Measurements from ENCODE around the gene EOLA2. TPM values are rescaled to one million over a fixed set of nuclear protein-coding genes. Genes with fewer than 3 reads are reported as not detected.
"Not testable (repeated sequence)": the region's sequence is repeated elsewhere in the genome, so short reads cannot be mapped to it uniquely, and the experiment has no call there.

The EOLA2 gene
- total RNA-seq, 1 experiment from 2014 or later = 35.7 TPM

DNA sequence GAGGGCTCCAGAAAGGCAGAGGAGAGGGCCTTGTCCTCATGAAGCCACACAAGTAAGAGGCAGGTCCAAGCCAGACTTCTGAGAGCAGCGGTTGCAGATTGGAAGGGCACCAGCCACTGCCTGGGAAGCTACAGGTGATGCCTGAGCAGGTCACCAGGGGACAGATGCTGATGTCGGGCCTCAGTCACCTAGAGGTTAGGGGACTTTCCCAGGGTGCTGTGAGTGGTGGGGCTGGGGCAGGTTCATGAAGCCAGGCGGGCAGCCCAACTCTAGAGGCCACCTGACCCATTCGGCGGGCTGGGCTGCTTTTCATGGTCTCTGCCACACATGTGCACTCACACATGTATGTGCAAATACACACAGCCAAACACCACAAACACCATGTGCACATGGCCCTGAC lies 5.3 kb downstream of the EOLA2 start:
- H2AFZ ChIP-seq (ENCODE audit: low read length); H3K79me2 ChIP-seq (ENCODE audit: low read length); ATAC-seq; intact Hi-C loops (cut with micrococcal nuclease); H3K4me1 ChIP-seq (ENCODE audit: insufficient read depth, low read length); H3K4me3 ChIP-seq (ENCODE audit: low read length); H3F3A ChIP-seq (ENCODE audit: low read length, unreplicated experiment); H3K4me2 ChIP-seq (ENCODE audit: low read length); CTCF ChIA-PET; H3K9me3 ChIP-seq (ENCODE audit: low read length); H3K27me3 ChIP-seq (ENCODE audit: low read length); H4K20me1 ChIP-seq (ENCODE audit: low read length); DNase-seq; H3K27ac ChIP-seq (ENCODE audit: low read length); H3K36me3 ChIP-seq (ENCODE audit: low read depth, low read length); BruUV-seq (replicated peaks); H3K9me2 ChIP-seq (replicated peaks; ENCODE audit: low read length); POLR2A ChIA-PET (ENCODE audit: unreplicated experiment); H3K9ac ChIP-seq (ENCODE audit: low read length): not testable (repeated sequence)

DNA sequence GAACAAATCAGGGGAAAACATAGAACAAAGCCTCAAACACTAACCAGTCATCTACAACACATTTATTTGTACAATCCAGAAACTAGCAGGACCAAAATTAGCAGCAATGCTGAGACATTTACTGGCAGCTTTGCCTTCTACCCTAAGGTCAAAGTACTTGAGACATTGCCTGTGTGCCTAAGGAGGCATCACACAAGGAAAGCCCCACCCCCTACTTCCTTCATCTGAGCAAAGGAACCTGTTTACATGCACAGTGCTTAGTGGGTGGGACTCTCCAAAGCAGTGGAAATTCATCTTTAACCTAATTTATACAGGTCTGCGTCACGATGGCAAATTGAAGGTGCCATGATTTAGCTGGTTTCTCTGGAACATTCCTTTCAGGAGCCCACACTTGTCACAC lies 6.1 kb downstream of the EOLA2 start:
- POLR2A ChIA-PET (ENCODE audit: unreplicated experiment) = not testable (repeated sequence)

DNA sequence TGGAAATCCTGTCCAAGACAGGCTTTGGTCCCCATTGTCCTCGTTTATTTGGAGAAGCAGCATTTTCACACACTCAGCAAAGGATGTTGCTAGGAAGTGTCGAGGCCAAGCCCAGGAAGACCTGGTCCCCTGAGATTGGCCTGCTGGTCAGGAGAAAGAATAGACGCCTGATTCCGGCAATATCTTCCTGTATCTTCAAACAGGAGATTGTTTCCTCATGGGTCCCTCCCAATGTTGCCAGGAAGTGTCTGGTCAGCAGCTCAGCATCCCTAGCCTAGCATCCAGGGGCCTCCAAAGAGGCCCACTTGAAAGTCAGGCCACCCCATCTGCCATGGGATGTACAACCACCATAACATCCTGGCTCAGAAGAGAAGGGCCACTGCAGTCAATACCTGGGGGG lies 6.9 kb downstream of the EOLA2 start:
- POLR2A ChIA-PET (ENCODE audit: unreplicated experiment); H2AFZ ChIP-seq (ENCODE audit: low read length); H4K20me1 ChIP-seq (ENCODE audit: low read length); H3F3A ChIP-seq (ENCODE audit: low read length, unreplicated experiment); H3K36me3 ChIP-seq (ENCODE audit: low read depth, low read length); BruUV-seq (replicated peaks); DNase-seq; ATAC-seq; H3K9ac ChIP-seq (ENCODE audit: low read length); H3K27ac ChIP-seq (ENCODE audit: low read length); H3K27me3 ChIP-seq (ENCODE audit: low read length); CTCF ChIA-PET; H3K9me3 ChIP-seq (ENCODE audit: low read length); H3K9me2 ChIP-seq (replicated peaks; ENCODE audit: low read length); H3K4me1 ChIP-seq (ENCODE audit: insufficient read depth, low read length); H3K4me3 ChIP-seq (ENCODE audit: low read length); H3K4me2 ChIP-seq (ENCODE audit: low read length); H3K79me2 ChIP-seq (ENCODE audit: low read length); intact Hi-C loops (cut with micrococcal nuclease): not testable (repeated sequence)

More for the DNA sequence above, 6.1 kb downstream of the EOLA2 start:
- DNase-seq; H3K4me2 ChIP-seq (ENCODE audit: low read length); H3K4me1 ChIP-seq (ENCODE audit: insufficient read depth, low read length); H3K27ac ChIP-seq (ENCODE audit: low read length); H3K79me2 ChIP-seq (ENCODE audit: low read length); intact Hi-C loops (cut with micrococcal nuclease); CTCF ChIA-PET; H3K36me3 ChIP-seq (ENCODE audit: low read depth, low read length); H3F3A ChIP-seq (ENCODE audit: low read length, unreplicated experiment); ATAC-seq; H3K27me3 ChIP-seq (ENCODE audit: low read length); H3K9ac ChIP-seq (ENCODE audit: low read length); H4K20me1 ChIP-seq (ENCODE audit: low read length); H3K9me3 ChIP-seq (ENCODE audit: low read length); H2AFZ ChIP-seq (ENCODE audit: low read length); H3K9me2 ChIP-seq (replicated peaks; ENCODE audit: low read length); BruUV-seq (replicated peaks); H3K4me3 ChIP-seq (ENCODE audit: low read length): not testable (repeated sequence)

GRCh38 chrX:149929400-149929799 lies 8.9 kb downstream of the EOLA2 start, which contains the start of gene HSFX4:
HSFX4 (plus strand) TSS chrX:149929573; CDS start chrX:149929645, 72 bp downstream.
- H3K27me3 ChIP-seq (ENCODE audit: low read length); ATAC-seq; BruUV-seq (replicated peaks); H3K79me2 ChIP-seq (ENCODE audit: low read length); H2AFZ ChIP-seq (ENCODE audit: low read length); H4K20me1 ChIP-seq (ENCODE audit: low read length); H3K4me1 ChIP-seq (ENCODE audit: insufficient read depth, low read length); H3F3A ChIP-seq (ENCODE audit: low read length, unreplicated experiment); H3K27ac ChIP-seq (ENCODE audit: low read length); H3K9me2 ChIP-seq (replicated peaks; ENCODE audit: low read length); DNase-seq; intact Hi-C loops (cut with micrococcal nuclease); CTCF ChIA-PET; H3K4me3 ChIP-seq (ENCODE audit: low read length); H3K4me2 ChIP-seq (ENCODE audit: low read length); H3K9me3 ChIP-seq (ENCODE audit: low read length); H3K9ac ChIP-seq (ENCODE audit: low read length); H3K36me3 ChIP-seq (ENCODE audit: low read depth, low read length); POLR2A ChIA-PET (ENCODE audit: unreplicated experiment): not testable (repeated sequence)

DNA sequence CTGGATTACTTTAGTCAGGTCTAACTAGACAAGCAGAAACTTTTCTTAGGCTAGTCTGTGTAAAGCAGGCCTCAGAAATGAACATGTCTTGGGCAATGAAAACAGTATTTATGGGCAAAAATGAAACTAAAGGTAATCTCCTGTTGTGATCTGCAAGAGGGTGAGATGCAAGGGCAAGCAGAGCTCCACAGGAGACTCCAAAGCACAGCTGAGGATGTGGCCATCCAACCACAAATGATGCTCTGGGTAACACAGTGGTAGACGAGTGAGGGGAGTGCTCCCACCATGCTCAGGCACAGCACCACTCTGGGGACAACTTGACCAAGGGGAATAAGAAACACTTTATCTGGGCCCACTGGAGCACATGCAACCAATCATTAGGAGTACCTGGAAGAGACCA lies 9.7 kb downstream of the EOLA2 start:
- BruUV-seq (replicated peaks); H3K4me2 ChIP-seq (ENCODE audit: low read length); intact Hi-C loops (cut with micrococcal nuclease); H3K9ac ChIP-seq (ENCODE audit: low read length); H2AFZ ChIP-seq (ENCODE audit: low read length); CTCF ChIA-PET; H3K4me1 ChIP-seq (ENCODE audit: insufficient read depth, low read length); H3F3A ChIP-seq (ENCODE audit: low read length, unreplicated experiment); H3K27ac ChIP-seq (ENCODE audit: low read length); ATAC-seq; H3K36me3 ChIP-seq (ENCODE audit: low read depth, low read length); H3K9me2 ChIP-seq (replicated peaks; ENCODE audit: low read length); DNase-seq; POLR2A ChIA-PET (ENCODE audit: unreplicated experiment); H3K27me3 ChIP-seq (ENCODE audit: low read length); H3K9me3 ChIP-seq (ENCODE audit: low read length); H4K20me1 ChIP-seq (ENCODE audit: low read length); H3K4me3 ChIP-seq (ENCODE audit: low read length); H3K79me2 ChIP-seq (ENCODE audit: low read length): not testable (repeated sequence)

GRCh38 chrX:149927964-149928258 lies 10.4 kb downstream of the EOLA2 start:
- H3K4me3 ChIP-seq (ENCODE audit: low read length); POLR2A ChIA-PET (ENCODE audit: unreplicated experiment); H4K20me1 ChIP-seq (ENCODE audit: low read length); H2AFZ ChIP-seq (ENCODE audit: low read length); H3K9me3 ChIP-seq (ENCODE audit: low read length); H3K36me3 ChIP-seq (ENCODE audit: low read depth, low read length); H3K9ac ChIP-seq (ENCODE audit: low read length); H3K4me1 ChIP-seq (ENCODE audit: insufficient read depth, low read length); H3K27ac ChIP-seq (ENCODE audit: low read length); H3K27me3 ChIP-seq (ENCODE audit: low read length); H3K9me2 ChIP-seq (replicated peaks; ENCODE audit: low read length); ATAC-seq; H3K4me2 ChIP-seq (ENCODE audit: low read length); intact Hi-C loops (cut with micrococcal nuclease); DNase-seq; H3F3A ChIP-seq (ENCODE audit: low read length, unreplicated experiment); H3K79me2 ChIP-seq (ENCODE audit: low read length); CTCF ChIA-PET; BruUV-seq (replicated peaks): not testable (repeated sequence)

DNA sequence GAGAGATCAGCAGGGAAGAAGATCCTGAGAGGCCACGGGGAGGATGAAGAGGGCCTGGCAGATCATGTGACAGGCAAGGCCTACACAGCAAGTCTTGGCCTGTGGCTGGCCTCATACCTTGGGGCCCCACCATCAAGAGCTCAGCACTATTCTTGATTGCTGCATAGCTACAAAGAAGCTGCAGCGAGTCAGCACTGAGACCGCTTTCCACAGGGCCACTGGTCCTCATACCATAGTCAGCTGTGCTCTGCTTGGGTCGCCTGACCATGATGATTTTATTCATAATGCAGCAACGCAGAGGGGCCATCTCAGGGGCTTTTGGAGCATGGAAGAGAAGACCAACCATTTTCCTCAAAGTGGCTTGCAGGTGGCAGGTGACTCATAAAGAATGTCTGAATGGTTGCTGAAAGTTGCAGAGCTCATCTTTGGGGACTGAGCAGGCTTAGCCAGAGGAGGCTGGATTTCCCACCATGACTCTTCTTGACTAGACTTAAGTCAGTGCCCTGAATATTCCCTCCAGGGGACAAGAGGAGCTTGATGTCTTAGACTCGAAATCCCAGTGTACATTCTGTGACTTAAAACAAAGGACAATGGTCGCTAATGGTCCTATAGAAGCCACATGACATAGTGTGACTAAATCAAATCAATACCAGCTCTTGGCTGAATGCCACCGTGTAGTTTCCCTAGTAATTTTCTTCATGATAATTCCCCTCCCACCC lies 10.9 kb downstream of the EOLA2 start:
- H3K36me3 ChIP-seq (ENCODE audit: low read depth, low read length); ATAC-seq; POLR2A ChIA-PET (ENCODE audit: unreplicated experiment); H3K27me3 ChIP-seq (ENCODE audit: low read length); intact Hi-C loops (cut with micrococcal nuclease); H2AFZ ChIP-seq (ENCODE audit: low read length); H3K4me2 ChIP-seq (ENCODE audit: low read length); H3K4me3 ChIP-seq (ENCODE audit: low read length); H3K27ac ChIP-seq (ENCODE audit: low read length); H3K9me3 ChIP-seq (ENCODE audit: low read length); H3K9me2 ChIP-seq (replicated peaks; ENCODE audit: low read length); CTCF ChIA-PET; H3K4me1 ChIP-seq (ENCODE audit: insufficient read depth, low read length); H3K9ac ChIP-seq (ENCODE audit: low read length); H4K20me1 ChIP-seq (ENCODE audit: low read length); BruUV-seq (replicated peaks); DNase-seq; H3K79me2 ChIP-seq (ENCODE audit: low read length); H3F3A ChIP-seq (ENCODE audit: low read length, unreplicated experiment): not testable (repeated sequence)
